ENCODE measurements around the gene TMED8. TPM values are rescaled to one million over a fixed set of nuclear protein-coding genes. Genes with fewer than 3 reads are reported as not detected.

Gene TMED8
- total and polyA plus RNA-seq, 9 donors: 5.5 to 17.4 (median 13.1) TPM

- DNase-seq: no peak
- no peaks in the 10 kb centered on the region for H3K4me1 ChIP-seq (ENCODE audit: insufficient read depth)
- H3K4me3 ChIP-seq: no peak overlapping the region
- no peaks in the 10 kb centered on the region for H3K9me3 ChIP-seq
- H3K27ac ChIP-seq: no peak overlapping the region
- intact Hi-C loops (cut with DNase I): loop anchor here in 2 of 4 donors (5.0 to 10.0 kb wide), 2 partner anchors 131 to 134 kb away; partner anchors contain the start of genes AHSA1 (in 2 of the 2) and VIPAS39 (in 2 of the 2)
- TF ChIP-seq, protein P1, sequence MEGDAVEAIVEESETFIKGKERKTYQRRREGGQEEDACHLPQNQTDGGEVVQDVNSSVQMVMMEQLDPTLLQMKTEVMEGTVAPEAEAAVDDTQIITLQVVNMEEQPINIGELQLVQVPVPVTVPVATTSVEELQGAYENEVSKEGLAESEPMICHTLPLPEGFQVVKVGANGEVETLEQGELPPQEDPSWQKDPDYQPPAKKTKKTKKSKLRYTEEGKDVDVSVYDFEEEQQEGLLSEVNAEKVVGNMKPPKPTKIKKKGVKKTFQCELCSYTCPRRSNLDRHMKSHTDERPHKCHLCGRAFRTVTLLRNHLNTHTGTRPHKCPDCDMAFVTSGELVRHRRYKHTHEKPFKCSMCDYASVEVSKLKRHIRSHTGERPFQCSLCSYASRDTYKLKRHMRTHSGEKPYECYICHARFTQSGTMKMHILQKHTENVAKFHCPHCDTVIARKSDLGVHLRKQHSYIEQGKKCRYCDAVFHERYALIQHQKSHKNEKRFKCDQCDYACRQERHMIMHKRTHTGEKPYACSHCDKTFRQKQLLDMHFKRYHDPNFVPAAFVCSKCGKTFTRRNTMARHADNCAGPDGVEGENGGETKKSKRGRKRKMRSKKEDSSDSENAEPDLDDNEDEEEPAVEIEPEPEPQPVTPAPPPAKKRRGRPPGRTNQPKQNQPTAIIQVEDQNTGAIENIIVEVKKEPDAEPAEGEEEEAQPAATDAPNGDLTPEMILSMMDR (IDR thresholded peaks at IDR 0.05): no peak
- TF ChIP-seq POLR2A (IDR thresholded peaks at IDR 0.05) (no peak), EP300 (IDR thresholded peaks at IDR 0.05) (no peak)
- no peaks in the 10 kb centered on the region for H3K27me3 ChIP-seq
- H3K36me3 ChIP-seq: no peaks in the 10 kb centered on the region
- WGBS, 3 donors: 92 to 94% (median 93%) methylated on average over 4 of the region's 4 CpGs
Measured at GRCh38 chr14:77323571-77323970, 53.3 kb downstream of the TMED8 start.

DNA sequence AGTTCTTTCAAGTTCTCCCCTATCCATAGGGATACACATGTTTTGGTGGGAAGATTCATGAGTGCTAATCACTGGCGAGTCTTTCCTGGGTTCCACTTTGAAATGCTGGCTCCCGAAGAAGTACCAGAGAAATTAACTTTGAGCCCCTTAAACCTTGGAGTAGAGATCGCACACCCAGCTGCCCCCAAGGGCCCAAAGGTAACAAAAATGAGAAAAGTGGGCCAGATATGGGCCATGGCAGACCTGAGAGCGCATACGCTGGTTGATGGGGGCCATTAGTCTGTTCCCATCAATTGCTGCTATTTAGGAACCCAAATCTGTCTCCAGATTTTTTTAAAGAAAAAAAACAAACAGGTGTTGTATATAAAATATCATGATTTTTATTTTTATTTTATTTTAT, 53.9 kb downstream of the TMED8 start:
- Histone ChIP-seq H3K27me3 (no peaks in the 10 kb centered on the region), H3K4me3 (no peak overlapping the region), H3K4me1 (ENCODE audit: insufficient read depth) (no peaks in the 10 kb centered on the region), H3K36me3 (no peaks in the 10 kb centered on the region), H3K27ac (no peak overlapping the region), H3K9me3 (no peaks in the 10 kb centered on the region)
- TF ChIP-seq, protein P1 (IDR thresholded peaks at IDR 0.05): no peak
- TF ChIP-seq POLR2A (IDR thresholded peaks at IDR 0.05): no peak
- TF ChIP-seq EP300 (IDR thresholded peaks at IDR 0.05): no peak
- no peak for DNase-seq
- 96 to 98% (median 97%) methylated on average over 5 of the region's 5 CpGs for WGBS, 3 donors
- intact Hi-C loops (cut with DNase I): loop anchor here in 2 of 4 donors (5.0 to 10.0 kb wide), 2 partner anchors 132 to 134 kb away; partner anchors contain the start of genes AHSA1 (in 2 of the 2) and VIPAS39 (in 2 of the 2)

DNA sequence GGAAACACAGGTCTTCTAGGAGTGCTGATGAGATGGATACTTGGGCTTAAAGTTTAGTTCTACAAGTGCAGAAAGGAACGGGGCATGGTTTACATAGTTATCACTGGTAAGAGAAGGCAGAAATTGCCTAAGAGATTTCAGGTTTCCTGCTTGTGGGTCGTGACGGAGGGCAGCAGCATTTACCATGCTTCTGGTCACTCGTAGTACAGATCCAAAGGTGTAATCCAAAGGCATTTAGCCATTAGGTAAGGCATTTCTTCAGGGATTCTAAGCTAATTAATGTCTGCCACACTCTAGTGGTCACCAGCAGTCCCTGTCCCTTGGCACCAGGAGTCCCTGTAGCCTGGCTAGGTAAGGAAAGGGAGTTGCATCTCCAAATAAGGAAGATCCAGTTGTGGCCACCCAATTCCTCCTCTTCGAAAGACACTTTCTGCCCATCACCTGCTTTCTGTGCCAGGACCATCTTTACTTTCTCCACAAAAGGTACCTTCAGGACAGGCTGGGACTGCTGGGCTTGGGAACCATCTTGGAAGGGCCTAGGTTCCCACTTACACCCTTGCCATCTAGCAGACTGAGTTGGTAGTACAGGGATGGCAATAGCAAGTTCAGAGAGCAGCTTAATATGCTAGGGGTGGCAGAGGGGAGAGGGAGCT, 54.5 kb downstream of the TMED8 start:
- WGBS, 3 donors: 60 to 71% (median 68%) methylated on average over 5 of the region's 5 CpGs
- TF ChIP-seq EP300 (IDR thresholded peaks at IDR 0.05) (no peak), POLR2A (IDR thresholded peaks at IDR 0.05) (no peak)
- TF ChIP-seq, protein P1 (IDR thresholded peaks at IDR 0.05): no peak
- peak overlapping the region in 1 of 2 donors; percentile 94 for H3K27ac ChIP-seq
- H3K9me3 ChIP-seq: no peaks in the 10 kb centered on the region
- H3K4me3 ChIP-seq: peak overlapping the region; percentile 100
- DNase-seq: no peak
- intact Hi-C loops (cut with DNase I): loop anchor here in 2 of 4 donors (5.0 to 10.0 kb wide), 2 partner anchors 132 to 135 kb away; partner anchors contain the start of genes AHSA1 (in 2 of the 2) and VIPAS39 (in 2 of the 2)
- no peaks in the 10 kb centered on the region for H3K27me3 ChIP-seq
- no peaks in the 10 kb centered on the region for H3K4me1 ChIP-seq (ENCODE audit: insufficient read depth)
- H3K36me3 ChIP-seq: no peaks in the 10 kb centered on the region

GRCh38 chr14:77320238-77320935, 56.5 kb downstream of the TMED8 start, which contains the start of gene POMT2:
Gene POMT2, minus strand, starts transcription at chr14:77320883. Its CDS starts 202 bp downstream, at chr14:77320681.
- H3K27ac ChIP-seq: peak within 1 kb of the TSS; percentile 88 to 94
- H3K27me3 ChIP-seq: no peaks in the 10 kb centered on the region
- H3K36me3 ChIP-seq: no peaks in the 10 kb centered on the region
- peaks cover 1% of the 10 kb centered on the region for H3K4me1 ChIP-seq (ENCODE audit: insufficient read depth)
- TF ChIP-seq POLR2A (IDR thresholded peaks at IDR 0.05) (peak; percentile 69), EP300 (IDR thresholded peaks at IDR 0.05) (no peak)
- TF ChIP-seq, protein P1 (IDR thresholded peaks at IDR 0.05): peak; percentile 58 to 84 (median 74)
- intact Hi-C loops (cut with DNase I): loop anchor here in 2 of 4 donors (5.0 to 10.0 kb wide), 2 partner anchors 134 to 137 kb away; partner anchors contain the start of genes AHSA1 (in 2 of the 2) and VIPAS39 (in 2 of the 2)
- WGBS, 3 donors: 0 to 1% (median 1%) methylated on average over 19 to 69 of the region's 69 CpGs
- H3K4me3 ChIP-seq: peak within 1 kb of the TSS; percentile 100
- DNase-seq: peak; percentile 92 to 95 (median 94)
- H3K9me3 ChIP-seq: no peaks in the 10 kb centered on the region

Data from ovary (tissue), 9 donors.